Activated B cell treated with CpG ODN at 0.5 μM for 24 hours (primary cell): ENCODE data around the gene CRYL1. TPM values are rescaled to one million over a fixed set of nuclear protein-coding genes. Genes with fewer than 3 reads are reported as not detected.
A peak's percentile ranks its signal among the peaks of the same experiment; 100 is the strongest.

Source experiments
- ATAC-seq: fragments of 200-7000 bp; cut with Tn5 transposase; one replicate; pipeline ENCODE4 v1.10.0; 2021; ENCODE audit warnings: low read depth, mild to moderate bottlenecking, moderate library complexity
- CTCF ChIA-PET: fragments of 350-600 bp; sonication (Branson Sonifier 250); formaldehyde crosslinking; loops from one replicate; lab custom pipeline; 2021; ENCODE audit warnings: antibody characterized with exemption; lab: Charles Lee
- POLR2A ChIA-PET: fragments of 350-600 bp; sonication (Branson Sonifier 250); formaldehyde crosslinking; loops from one replicate; lab custom pipeline; 2021; ENCODE audit warnings: antibody characterized with exemption; lab: Charles Lee
- DNase-seq: peaks from one replicate; pipeline ENCODE4 v3.0.0; 2022
- H3K27ac Mint-ChIP-seq: one replicate; pipeline ENCODE4 v1.8.0; 2020; ENCODE audit warnings: mixed read lengths
- H3K27me3 Mint-ChIP-seq: one replicate; pipeline ENCODE4 v1.8.0; 2021; ENCODE audit warnings: mixed read lengths
- H3K36me3 Mint-ChIP-seq: one replicate; pipeline ENCODE4 v1.8.0; 2021; ENCODE audit warnings: low read depth, mixed read lengths
- H3K4me1 Mint-ChIP-seq: one replicate; pipeline ENCODE4 v1.8.0; 2021; ENCODE audit warnings: mixed read lengths
- H3K4me3 Mint-ChIP-seq: one replicate; pipeline ENCODE4 v1.8.0; 2020; ENCODE audit warnings: mild to moderate bottlenecking, mixed read lengths
- H3K9me3 Mint-ChIP-seq: one replicate; pipeline ENCODE4 v1.8.0; 2020; ENCODE audit warnings: mixed read lengths
- CTCF ChIP-seq: fragments of 200-600 bp; IDR thresholded peaks from one replicate; pipeline ENCODE4 v1.8.0; 2022; ENCODE audit warnings: antibody characterized with exemption, mild to moderate bottlenecking
- intact Hi-C: fragments of 100-400 bp; cut with micrococcal nuclease; formaldehyde crosslinking; loops from one replicate; pipeline ENCODE4 v1.15.1; 2024
- total RNA-seq: library from RNA; stranded (reverse); gene quantifications from 2 replicates; pipeline ENCODE4 v1.2.3, GENCODE V29; 2022

The CRYL1 gene
- total RNA-seq, 1 donor from 2014 or later: 9.6 TPM

GRCh38 chr13:20497006-20497775, 28.5 kb downstream of the CRYL1 start:
- intact Hi-C loops: loop anchor here (5.0 to 10.0 kb wide), 2 partner anchors 70 to 302 kb away; partner anchors contain the start of genes GJB2 and IFT88
- H3K4me1 Mint-ChIP-seq: no peaks in the 10 kb centered on the region
- H3K4me3 Mint-ChIP-seq: no peak overlapping the region
- ChIA-PET CTCF (interaction anchor here (1.6 to 7.4 kb wide), 3 partner anchors 51 to 428 kb away, joined by 4 to 91 read pairs (median 73); no protein-coding TSS in a partner anchor), POLR2A (no interaction called here)
- H3K27ac Mint-ChIP-seq: no peak overlapping the region
- DNase-seq (no peak), ATAC-seq (no peak)
- H3K9me3 Mint-ChIP-seq: peaks cover 6% of the 10 kb centered on the region
- H3K27me3 Mint-ChIP-seq: no peaks in the 10 kb centered on the region
- peaks cover 7% of the 10 kb centered on the region for H3K36me3 Mint-ChIP-seq
- TF ChIP-seq CTCF: no peak

GRCh38 chr13:20495087-20496023, 30.3 kb downstream of the CRYL1 start:
- ATAC-seq (peak; percentile 93), DNase-seq (no peak)
- H3K4me1 Mint-ChIP-seq: no peaks in the 10 kb centered on the region
- POLR2A ChIA-PET: no interaction called here
- CTCF ChIA-PET: interaction anchor here (0.6 to 7.4 kb wide), 13 partner anchors 9 to 430 kb away, joined by 3 to 91 read pairs (median 4); no protein-coding TSS in a partner anchor
- no peaks in the 10 kb centered on the region for H3K27me3 Mint-ChIP-seq
- H3K36me3 Mint-ChIP-seq: peaks cover 5% of the 10 kb centered on the region
- intact Hi-C loops: loop anchor here (1.0 to 10.0 kb wide), 9 partner anchors 29 to 333 kb away; partner anchors contain the start of genes CRYL1, EEF1AKMT1, GJB2 and IFT88
- no peak overlapping the region for H3K27ac Mint-ChIP-seq
- TF ChIP-seq CTCF: peak; percentile 82
- peaks cover 4% of the 10 kb centered on the region for H3K9me3 Mint-ChIP-seq
- no peak overlapping the region for H3K4me3 Mint-ChIP-seq

GRCh38 chr13:20494656-20495055, 31.0 kb downstream of the CRYL1 start:
- POLR2A ChIA-PET: no interaction called here
- Mint-ChIP-seq H3K4me1 (no peaks in the 10 kb centered on the region), H3K27ac (no peak overlapping the region), H3K4me3 (no peak overlapping the region), H3K27me3 (no peaks in the 10 kb centered on the region), H3K9me3 (peaks cover under 1% of the 10 kb centered on the region), H3K36me3 (peaks cover under 1% of the 10 kb centered on the region)
- DNase-seq (no peak), ATAC-seq (no peak)
- intact Hi-C loops: loop anchor here (1.0 to 10.0 kb wide), 9 partner anchors 30 to 334 kb away; partner anchors contain the start of genes CRYL1, EEF1AKMT1, GJB2 and IFT88
- TF ChIP-seq CTCF: no peak
- CTCF ChIA-PET: interaction anchor here (0.6 to 7.4 kb wide), 8 partner anchors 80 to 431 kb away, joined by 3 to 91 read pairs (median 4); no protein-coding TSS in a partner anchor

GRCh38 chr13:20492641-20493040, 33.0 kb downstream of the CRYL1 start:
- no peak overlapping the region for H3K4me3 Mint-ChIP-seq
- no peaks in the 10 kb centered on the region for H3K4me1 Mint-ChIP-seq
- TF ChIP-seq CTCF: no peak
- H3K9me3 Mint-ChIP-seq: no peaks in the 10 kb centered on the region
- no peak overlapping the region for H3K27ac Mint-ChIP-seq
- CTCF ChIA-PET: interaction anchor here (1.0 to 7.4 kb wide), 11 partner anchors 92 to 684 kb away, joined by 3 to 91 read pairs (median 4); partner anchors contain the start of genes MRPL57 and SKA3
- peak; percentile 47 for ATAC-seq
- intact Hi-C loops: loop anchor here (1.0 to 10.0 kb wide), 3 partner anchors 298 to 987 kb away; partner anchors contain the start of gene GJB2
- H3K27me3 Mint-ChIP-seq: no peaks in the 10 kb centered on the region
- H3K36me3 Mint-ChIP-seq: peaks cover 9% of the 10 kb centered on the region
- peak; percentile 29 for DNase-seq
- POLR2A ChIA-PET: no interaction called here
